Mucosa of descending colon (tissue), 3 donors: ENCODE results near the gene PRKCB. TPM values are rescaled to one million over a fixed set of nuclear protein-coding genes. Genes with fewer than 3 reads are reported as not detected.

Source experiments
- ATAC-seq: fragments of 200-7000 bp; cut with Tn5 transposase; one replicate; pipeline ENCODE4 v1.9.1; 2020; ENCODE audit warnings: mild to moderate bottlenecking, moderate library complexity
- DNase-seq, 3 donors: peaks; one replicate each; pipeline ENCODE4 v3.0.0-alpha.2; 2020
- H3K36me3 ChIP-seq: fragments of 200-600 bp; one replicate; pipeline ENCODE4 v1.8.0; 2021; ENCODE audit warnings: low read depth, mild to moderate bottlenecking
- H3K4me1 ChIP-seq: fragments of 200-600 bp; one replicate; pipeline ENCODE4 v1.8.0; 2021; ENCODE audit warnings: low read depth, mild to moderate bottlenecking
- H3K4me3 ChIP-seq: fragments of 200-600 bp; one replicate; pipeline ENCODE4 v1.8.0; 2021; ENCODE audit warnings: mild to moderate bottlenecking
- H3K9me3 ChIP-seq: fragments of 200-600 bp; one replicate; pipeline ENCODE4 v1.8.0; 2021; ENCODE audit warnings: mild to moderate bottlenecking
- intact Hi-C, 2 donors: fragments of 100-400 bp; cut with DNase I in 1 of 2; cut with micrococcal nuclease in 1 of 2; formaldehyde crosslinking; loops; one replicate each; pipeline versions ENCODE4 v1.11.0 to v1.11.1; 2022; cut with DNase I, micrococcal nuclease
- total RNA-seq, 3 donors: library from RNA; stranded (reverse); fragmentation: NEBNext Ultra II Directional in 2 of 3; extraction: Animal tissue kit (Norgen Biotek cat#: 25700) in 2 of 3; gene quantifications; one replicate each; pipeline versions ENCODE4 v1.2.1 to v1.2.4, GENCODE V29; 2021 to 2023
- TF ChIP-seq, protein P1 (sequence below): fragments of 200-600 bp; IDR thresholded peaks from one replicate; pipeline ENCODE4 v1.8.0; 2022; ENCODE audit warnings: antibody characterized with exemption, mild to moderate bottlenecking
- donor health status: DM: no; HTN: no; CAD: no; lungs with moderate emphysema.
- donor health status: DM: no; HTN: no; CAD: no.
- donor health status: DM: no; HTN: yes; CAD: no.

The PRKCB gene
- total RNA-seq, 3 donors from 2014 or later, result 7.4 to 29.0 (median 8.2) TPM

GRCh38 chr16:23876256-23876896, 40.6 kb downstream of the PRKCB start:
- Histone ChIP-seq H3K36me3 (no peaks in the 10 kb centered on the region), H3K4me3 (no peak overlapping the region), H3K9me3 (no peaks in the 10 kb centered on the region), H3K4me1 (no peaks in the 10 kb centered on the region)
- intact Hi-C loops, result no loop called here
- no peak for ATAC-seq
- no peak for DNase-seq
- TF ChIP-seq, protein P1, sequence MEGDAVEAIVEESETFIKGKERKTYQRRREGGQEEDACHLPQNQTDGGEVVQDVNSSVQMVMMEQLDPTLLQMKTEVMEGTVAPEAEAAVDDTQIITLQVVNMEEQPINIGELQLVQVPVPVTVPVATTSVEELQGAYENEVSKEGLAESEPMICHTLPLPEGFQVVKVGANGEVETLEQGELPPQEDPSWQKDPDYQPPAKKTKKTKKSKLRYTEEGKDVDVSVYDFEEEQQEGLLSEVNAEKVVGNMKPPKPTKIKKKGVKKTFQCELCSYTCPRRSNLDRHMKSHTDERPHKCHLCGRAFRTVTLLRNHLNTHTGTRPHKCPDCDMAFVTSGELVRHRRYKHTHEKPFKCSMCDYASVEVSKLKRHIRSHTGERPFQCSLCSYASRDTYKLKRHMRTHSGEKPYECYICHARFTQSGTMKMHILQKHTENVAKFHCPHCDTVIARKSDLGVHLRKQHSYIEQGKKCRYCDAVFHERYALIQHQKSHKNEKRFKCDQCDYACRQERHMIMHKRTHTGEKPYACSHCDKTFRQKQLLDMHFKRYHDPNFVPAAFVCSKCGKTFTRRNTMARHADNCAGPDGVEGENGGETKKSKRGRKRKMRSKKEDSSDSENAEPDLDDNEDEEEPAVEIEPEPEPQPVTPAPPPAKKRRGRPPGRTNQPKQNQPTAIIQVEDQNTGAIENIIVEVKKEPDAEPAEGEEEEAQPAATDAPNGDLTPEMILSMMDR, result no peak

DNA sequence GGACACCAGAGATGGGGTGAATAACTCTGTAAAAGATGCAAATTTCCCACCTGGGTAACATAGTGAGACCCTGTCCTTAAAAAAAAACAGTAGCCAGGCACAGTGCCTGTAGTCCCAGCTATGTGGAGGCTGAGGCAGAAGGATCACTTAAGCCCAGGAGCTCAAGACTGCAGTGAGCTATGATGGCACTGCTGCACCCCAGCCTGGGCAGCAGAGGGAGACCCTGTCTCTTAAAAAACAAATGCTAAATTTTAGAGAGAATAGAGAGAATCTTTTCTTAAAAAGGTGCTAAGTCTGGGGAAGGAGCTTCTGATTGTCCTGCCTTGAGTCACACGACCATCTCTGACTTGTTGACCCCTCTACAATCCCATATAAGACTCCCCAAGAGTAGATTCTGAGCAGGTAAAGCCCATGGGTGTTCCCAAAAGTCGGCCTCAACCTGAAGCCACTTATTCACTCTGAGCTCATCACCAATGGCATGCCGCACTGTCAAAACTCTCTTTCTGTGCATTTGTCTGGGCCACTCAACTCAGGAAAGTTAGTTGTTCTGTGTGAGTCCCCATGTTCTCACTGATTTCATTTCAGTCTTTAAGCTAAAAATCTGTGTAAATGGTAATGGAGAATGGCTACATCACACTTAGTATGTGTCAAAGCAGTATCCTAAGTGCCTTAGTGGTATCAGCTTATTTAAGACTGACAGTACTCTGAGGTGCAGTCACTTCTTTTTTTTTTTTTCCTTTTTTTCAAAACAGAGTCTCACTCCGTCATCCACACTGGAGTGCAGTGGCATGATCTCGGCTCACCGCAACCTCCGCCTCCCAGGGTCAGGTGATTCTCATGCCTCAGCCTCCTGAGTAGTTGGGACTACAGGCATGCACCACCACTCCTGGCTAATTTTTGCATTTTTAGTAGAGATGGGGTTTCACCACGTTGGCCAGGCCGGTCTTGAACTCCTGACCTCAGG, 41.6 kb downstream of the PRKCB start:
- TF ChIP-seq, protein P1, result no peak
- no peaks in the 10 kb centered on the region for H3K9me3 ChIP-seq
- DNase-seq (no peak), ATAC-seq (no peak)
- no peaks in the 10 kb centered on the region for H3K4me1 ChIP-seq
- intact Hi-C loops, result no loop called here
- no peak overlapping the region for H3K4me3 ChIP-seq
- no peaks in the 10 kb centered on the region for H3K36me3 ChIP-seq

DNA sequence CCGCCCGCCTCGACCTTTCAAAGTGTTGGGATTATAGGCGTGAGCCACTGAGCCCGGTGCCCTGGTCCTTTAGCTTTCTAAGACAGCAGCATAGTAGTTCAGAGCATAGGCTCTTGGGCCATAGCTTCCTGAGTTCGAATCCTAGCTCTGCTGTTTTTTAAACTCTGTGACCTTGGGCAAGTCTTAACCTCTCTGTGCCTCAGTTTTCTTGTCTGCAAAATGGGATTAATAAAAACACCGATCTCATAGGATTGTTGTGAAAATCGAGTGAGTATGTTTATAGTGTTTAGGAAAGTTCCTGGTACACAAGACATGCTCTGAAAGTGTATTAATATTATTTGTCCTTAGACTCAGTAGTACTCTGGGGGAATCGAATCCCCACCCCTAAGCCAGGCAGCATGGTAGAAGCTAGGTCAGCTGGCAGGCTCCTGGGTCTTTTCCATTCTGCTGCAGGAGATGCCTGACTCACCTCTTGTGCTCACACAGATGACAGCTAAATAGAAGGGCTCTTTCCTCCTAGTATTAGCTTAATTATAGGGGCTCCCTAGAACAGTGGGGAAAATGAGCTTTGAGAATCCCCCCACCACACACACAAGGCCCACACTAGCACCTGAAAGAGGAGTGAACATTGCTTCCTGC, 44.1 kb downstream of the PRKCB start:
- Histone ChIP-seq H3K4me3 (no peak overlapping the region), H3K4me1 (no peaks in the 10 kb centered on the region), H3K36me3 (no peaks in the 10 kb centered on the region), H3K9me3 (no peaks in the 10 kb centered on the region)
- intact Hi-C loops, result no loop called here
- DNase-seq (no peak), ATAC-seq (no peak)
- TF ChIP-seq, protein P1, result no peak

DNA sequence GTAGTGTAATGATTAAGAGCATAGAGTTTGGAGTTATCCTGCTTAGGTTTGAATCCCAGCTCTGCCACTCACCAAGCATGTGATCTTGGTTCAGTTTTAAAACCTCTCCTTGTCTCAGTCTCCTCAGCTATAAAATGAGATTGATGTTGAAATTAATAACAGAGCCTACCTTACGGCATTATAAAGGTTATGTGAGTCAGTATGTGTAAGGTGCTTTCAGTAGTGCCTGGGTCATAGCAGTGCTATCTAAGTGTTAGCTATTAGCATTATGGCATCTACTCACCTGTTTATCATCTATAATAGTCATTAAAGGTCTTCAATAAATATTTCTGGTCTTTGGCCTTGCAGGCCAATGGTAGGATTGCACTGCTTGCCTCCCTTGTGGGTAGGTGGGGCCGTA, 53.4 kb downstream of the PRKCB start:
- Histone ChIP-seq H3K36me3 (no peaks in the 10 kb centered on the region), H3K4me1 (no peaks in the 10 kb centered on the region), H3K4me3 (no peak overlapping the region), H3K9me3 (no peaks in the 10 kb centered on the region)
- ATAC-seq, result no peak
- no peak for DNase-seq
- TF ChIP-seq, protein P1, result no peak
- intact Hi-C loops, result no loop called here

DNA sequence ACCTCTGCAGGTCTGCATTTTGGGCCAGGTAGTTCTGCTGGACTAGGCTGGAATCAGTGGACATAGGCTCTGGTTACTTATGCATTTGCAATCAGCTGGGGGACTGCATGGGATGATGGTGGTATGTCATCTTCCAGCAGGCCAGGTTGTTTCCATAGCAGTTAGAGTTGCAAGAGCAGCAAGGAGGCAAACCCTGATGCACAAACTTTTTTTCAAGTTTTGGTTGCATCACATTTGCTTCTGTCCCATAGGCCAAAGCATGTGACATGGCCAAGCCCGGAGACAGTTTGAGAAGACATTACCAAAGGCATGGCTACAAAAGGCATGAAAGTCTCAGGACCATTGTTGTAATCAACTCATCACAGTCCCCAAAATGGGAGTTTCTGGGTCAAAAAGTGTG, 58.2 kb downstream of the PRKCB start:
- ATAC-seq (no peak), DNase-seq (no peak)
- H3K4me3 ChIP-seq, result no peak overlapping the region
- H3K9me3 ChIP-seq, result no peaks in the 10 kb centered on the region
- intact Hi-C loops, result no loop called here
- TF ChIP-seq, protein P1, result no peak
- no peaks in the 10 kb centered on the region for H3K4me1 ChIP-seq
- H3K36me3 ChIP-seq, result no peaks in the 10 kb centered on the region
